ENCODE measurements around the gene SPATA46.

The SPATA46 gene

GRCh38 chr1:162371611-162372010 lies 5.0 kb downstream of the SPATA46 start:
- Histone ChIP-seq H4K20me1 (ENCODE audit: control insufficient read depth, insufficient read depth, low read depth, low read length) (no peaks in the 10 kb centered on the region), H3K4me3 (ENCODE audit: low read length) (no peak overlapping the region), H3F3A (ENCODE audit: control insufficient read depth, insufficient read depth) (no peaks in the 10 kb centered on the region), H3K4me2 (ENCODE audit: low read length) (no peak overlapping the region), H3K79me2 (ENCODE audit: control insufficient read depth, low read length) (no peaks in the 10 kb centered on the region), H3K4me1 (ENCODE audit: control insufficient read depth, low read length) (no peaks in the 10 kb centered on the region), H3K36me3 (ENCODE audit: control insufficient read depth, low read length) (no peaks in the 10 kb centered on the region), H3K9me2 (replicated peaks; ENCODE audit: control insufficient read depth, low read length) (no peaks in the 10 kb centered on the region), H3K9me3 (ENCODE audit: control insufficient read depth, insufficient read depth, low read length) (no peaks in the 10 kb centered on the region), H3K27ac (ENCODE audit: low read depth, low read length) (no peak overlapping the region), H3K27me3 (ENCODE audit: control insufficient read depth, low read length) (no peaks in the 10 kb centered on the region)
- TF ChIP-seq, protein P1, sequence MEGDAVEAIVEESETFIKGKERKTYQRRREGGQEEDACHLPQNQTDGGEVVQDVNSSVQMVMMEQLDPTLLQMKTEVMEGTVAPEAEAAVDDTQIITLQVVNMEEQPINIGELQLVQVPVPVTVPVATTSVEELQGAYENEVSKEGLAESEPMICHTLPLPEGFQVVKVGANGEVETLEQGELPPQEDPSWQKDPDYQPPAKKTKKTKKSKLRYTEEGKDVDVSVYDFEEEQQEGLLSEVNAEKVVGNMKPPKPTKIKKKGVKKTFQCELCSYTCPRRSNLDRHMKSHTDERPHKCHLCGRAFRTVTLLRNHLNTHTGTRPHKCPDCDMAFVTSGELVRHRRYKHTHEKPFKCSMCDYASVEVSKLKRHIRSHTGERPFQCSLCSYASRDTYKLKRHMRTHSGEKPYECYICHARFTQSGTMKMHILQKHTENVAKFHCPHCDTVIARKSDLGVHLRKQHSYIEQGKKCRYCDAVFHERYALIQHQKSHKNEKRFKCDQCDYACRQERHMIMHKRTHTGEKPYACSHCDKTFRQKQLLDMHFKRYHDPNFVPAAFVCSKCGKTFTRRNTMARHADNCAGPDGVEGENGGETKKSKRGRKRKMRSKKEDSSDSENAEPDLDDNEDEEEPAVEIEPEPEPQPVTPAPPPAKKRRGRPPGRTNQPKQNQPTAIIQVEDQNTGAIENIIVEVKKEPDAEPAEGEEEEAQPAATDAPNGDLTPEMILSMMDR (IDR thresholded peaks at IDR 0.05; ENCODE audit: low read depth, low read length, poor library complexity, severe bottlenecking): no peak
- TF ChIP-seq EZH2phosphoT487 (IDR thresholded peaks at IDR 0.05; ENCODE audit: borderline replicate concordance, low read length): no peak

DNA sequence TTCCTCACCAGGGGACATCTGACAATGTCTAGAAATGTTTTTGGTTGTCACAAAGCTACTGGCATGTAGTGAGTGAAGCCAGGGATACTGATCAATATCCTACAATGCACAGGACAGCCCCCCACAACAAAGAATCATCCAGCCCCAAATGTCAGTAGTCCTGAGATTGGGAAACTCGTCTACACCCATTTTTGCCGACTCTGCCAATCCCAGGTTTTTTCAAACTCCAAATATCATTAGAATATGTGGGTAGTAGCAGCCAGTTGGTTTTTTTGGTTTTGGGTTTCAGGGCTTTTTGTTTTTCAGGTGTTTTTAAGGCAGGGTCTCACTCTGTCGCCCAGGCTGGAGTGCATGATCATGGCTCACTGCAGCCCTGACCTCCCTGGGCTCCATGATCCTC lies 5.9 kb downstream of the SPATA46 start:
- Histone ChIP-seq H3K79me2 (ENCODE audit: control insufficient read depth, low read length) (no peaks in the 10 kb centered on the region), H3K27ac (ENCODE audit: low read depth, low read length) (no peak overlapping the region), H3K4me3 (ENCODE audit: low read length) (no peak overlapping the region), H3K36me3 (ENCODE audit: control insufficient read depth, low read length) (no peaks in the 10 kb centered on the region), H3K27me3 (ENCODE audit: control insufficient read depth, low read length) (no peaks in the 10 kb centered on the region), H3F3A (ENCODE audit: control insufficient read depth, insufficient read depth) (no peaks in the 10 kb centered on the region), H3K4me2 (ENCODE audit: low read length) (no peak overlapping the region), H4K20me1 (ENCODE audit: control insufficient read depth, insufficient read depth, low read depth, low read length) (no peaks in the 10 kb centered on the region), H3K9me3 (ENCODE audit: control insufficient read depth, insufficient read depth, low read length) (no peaks in the 10 kb centered on the region), H3K4me1 (ENCODE audit: control insufficient read depth, low read length) (no peaks in the 10 kb centered on the region), H3K9me2 (replicated peaks; ENCODE audit: control insufficient read depth, low read length) (no peaks in the 10 kb centered on the region)
- TF ChIP-seq, protein P1 (IDR thresholded peaks at IDR 0.05; ENCODE audit: low read depth, low read length, poor library complexity, severe bottlenecking): no peak
- no peak for TF ChIP-seq EZH2phosphoT487 (IDR thresholded peaks at IDR 0.05; ENCODE audit: borderline replicate concordance, low read length)

- no peaks in the 10 kb centered on the region for H3K9me2 ChIP-seq (replicated peaks; ENCODE audit: control insufficient read depth, low read length)
- TF ChIP-seq EZH2phosphoT487 (IDR thresholded peaks at IDR 0.05; ENCODE audit: borderline replicate concordance, low read length): no peak
- TF ChIP-seq, protein P1 (IDR thresholded peaks at IDR 0.05; ENCODE audit: low read depth, low read length, poor library complexity, severe bottlenecking): no peak
- no peaks in the 10 kb centered on the region for H4K20me1 ChIP-seq (ENCODE audit: control insufficient read depth, insufficient read depth, low read depth, low read length)
- no peaks in the 10 kb centered on the region for H3K79me2 ChIP-seq (ENCODE audit: control insufficient read depth, low read length)
- no peaks in the 10 kb centered on the region for H3K4me1 ChIP-seq (ENCODE audit: control insufficient read depth, low read length)
- no peaks in the 10 kb centered on the region for H3K9me3 ChIP-seq (ENCODE audit: control insufficient read depth, insufficient read depth, low read length)
- no peak overlapping the region for H3K4me3 ChIP-seq (ENCODE audit: low read length)
- H3K36me3 ChIP-seq (ENCODE audit: control insufficient read depth, low read length): no peaks in the 10 kb centered on the region
- H3K4me2 ChIP-seq (ENCODE audit: low read length): no peak overlapping the region
- no peak overlapping the region for H3K27ac ChIP-seq (ENCODE audit: low read depth, low read length)
- no peaks in the 10 kb centered on the region for H3F3A ChIP-seq (ENCODE audit: control insufficient read depth, insufficient read depth)
- H3K27me3 ChIP-seq (ENCODE audit: control insufficient read depth, low read length): no peaks in the 10 kb centered on the region
Observed at GRCh38 chr1:162370161-162370560, 6.5 kb downstream of the SPATA46 start.

- H3K79me2 ChIP-seq (ENCODE audit: control insufficient read depth, low read length): no peaks in the 10 kb centered on the region
- no peaks in the 10 kb centered on the region for H3F3A ChIP-seq (ENCODE audit: control insufficient read depth, insufficient read depth)
- no peak overlapping the region for H3K4me2 ChIP-seq (ENCODE audit: low read length)
- H4K20me1 ChIP-seq (ENCODE audit: control insufficient read depth, insufficient read depth, low read depth, low read length): no peaks in the 10 kb centered on the region
- H3K9me2 ChIP-seq (replicated peaks; ENCODE audit: control insufficient read depth, low read length): no peaks in the 10 kb centered on the region
- H3K4me3 ChIP-seq (ENCODE audit: low read length): no peak overlapping the region
- H3K36me3 ChIP-seq (ENCODE audit: control insufficient read depth, low read length): no peaks in the 10 kb centered on the region
- H3K27ac ChIP-seq (ENCODE audit: low read depth, low read length): no peak overlapping the region
- H3K4me1 ChIP-seq (ENCODE audit: control insufficient read depth, low read length): no peaks in the 10 kb centered on the region
- no peak for TF ChIP-seq EZH2phosphoT487 (IDR thresholded peaks at IDR 0.05; ENCODE audit: borderline replicate concordance, low read length)
- TF ChIP-seq, protein P1 (IDR thresholded peaks at IDR 0.05; ENCODE audit: low read depth, low read length, poor library complexity, severe bottlenecking): no peak
- H3K9me3 ChIP-seq (ENCODE audit: control insufficient read depth, insufficient read depth, low read length): no peaks in the 10 kb centered on the region
- no peaks in the 10 kb centered on the region for H3K27me3 ChIP-seq (ENCODE audit: control insufficient read depth, low read length)
Observed at GRCh38 chr1:162369571-162369970, 7.1 kb downstream of the SPATA46 start.
